ENCODE measurements around the gene DRAXIN. TPM values are rescaled to one million over a fixed set of nuclear protein-coding genes. Genes with fewer than 3 reads are reported as not detected.
A peak's percentile ranks its signal among the peaks of the same experiment; 100 is the strongest.

DRAXIN gene
- total RNA-seq, 2 donors from 2014 or later = not detected

GRCh38 chr1:11719313-11720032 lies 28.0 kb downstream of the DRAXIN start:
- peaks cover 12% of the 10 kb centered on the region for H3K4me1 ChIP-seq
- WGBS, 2 donors = 5 to 26% methylated on average over 13 to 44 of the region's 44 CpGs
- TF ChIP-seq CTCF (IDR thresholded peaks at IDR 0.05) = peak; percentile 88 to 96 (median 95)
- TF ChIP-seq POLR2A (IDR thresholded peaks at IDR 0.05) = peak in 2 of 3 donors; percentile 6 to 28
- ATAC-seq (peak; percentile 86), DNase-seq (peak; percentile 82 to 87 (median 85))
- intact Hi-C loops (cut with DNase I) = loop anchor here (5.0 kb wide), 1 partner anchor 72 kb away; no protein-coding TSS in a partner anchor
- no peaks in the 10 kb centered on the region for H3K36me3 ChIP-seq (replicated peaks in 1 of 2; ENCODE audit: insufficient read depth in 1 of 2, low read depth in 2 of 2)
- H3K4me3 ChIP-seq = no peak overlapping the region
- H3K9me3 ChIP-seq = no peaks in the 10 kb centered on the region
- H3K27ac ChIP-seq = peak overlapping the region in 3 of 4 donors; percentile 11 to 71 (median 63)
- H3K27me3 ChIP-seq = no peaks in the 10 kb centered on the region

GRCh38 chr1:11720033-11720376 lies 28.5 kb downstream of the DRAXIN start:
- H3K36me3 ChIP-seq (replicated peaks in 1 of 2; ENCODE audit: insufficient read depth in 1 of 2, low read depth in 2 of 2) = no peaks in the 10 kb centered on the region
- TF ChIP-seq CTCF (IDR thresholded peaks at IDR 0.05) = peak in 1 of 7 experiments; percentile 16
- TF ChIP-seq POLR2A (IDR thresholded peaks at IDR 0.05) = no peak
- DNase-seq (no peak), ATAC-seq (no peak)
- H3K9me3 ChIP-seq = no peaks in the 10 kb centered on the region
- peaks cover 12% of the 10 kb centered on the region for H3K4me1 ChIP-seq
- peak overlapping the region in 1 of 4 donors; percentile 63 for H3K27ac ChIP-seq
- no peak overlapping the region for H3K4me3 ChIP-seq
- intact Hi-C loops (cut with DNase I) = no loop called here
- WGBS, 2 donors = 41 to 45% methylated on average over 5 to 12 of the region's 12 CpGs
- no peaks in the 10 kb centered on the region for H3K27me3 ChIP-seq

GRCh38 chr1:11720525-11720924 lies 29.0 kb downstream of the DRAXIN start:
- no peak for ATAC-seq
- Histone ChIP-seq H3K9me3 (no peaks in the 10 kb centered on the region), H3K36me3 (replicated peaks in 1 of 2; ENCODE audit: insufficient read depth in 1 of 2, low read depth in 2 of 2) (no peaks in the 10 kb centered on the region), H3K4me1 (peaks cover 12% of the 10 kb centered on the region), H3K27ac (no peak overlapping the region), H3K4me3 (no peak overlapping the region), H3K27me3 (no peaks in the 10 kb centered on the region)
- intact Hi-C loops (cut with DNase I) = no loop called here
- 48 to 64% methylated on average over 4 of the region's 4 CpGs for WGBS, 2 donors
- no peak for DNase-seq
- TF ChIP-seq CTCF (IDR thresholded peaks at IDR 0.05) = no peak

- TF ChIP-seq POLR2A (IDR thresholded peaks at IDR 0.05) (no peak), CTCF (IDR thresholded peaks at IDR 0.05) (no peak)
Measured at GRCh38 chr1:11721311-11721710, 29.8 kb downstream of the DRAXIN start.

GRCh38 chr1:11722538-11722937 lies 31.0 kb downstream of the DRAXIN start:
- Histone ChIP-seq H3K27me3 (no peaks in the 10 kb centered on the region), H3K4me3 (no peak overlapping the region), H3K4me1 (peaks cover 12% of the 10 kb centered on the region), H3K27ac (no peak overlapping the region), H3K9me3 (no peaks in the 10 kb centered on the region), H3K36me3 (replicated peaks in 1 of 2; ENCODE audit: insufficient read depth in 1 of 2, low read depth in 2 of 2) (no peaks in the 10 kb centered on the region)
- DNase-seq (no peak), ATAC-seq (no peak)
- intact Hi-C loops (cut with DNase I) = no loop called here
- WGBS, 2 donors = 28 to 47% methylated on average over 2 of the region's 2 CpGs
- no peak for TF ChIP-seq CTCF (IDR thresholded peaks at IDR 0.05)

More at GRCh38 chr1:11721311-11721710, 29.8 kb downstream of the DRAXIN start:
- ATAC-seq = no peak
- 35 to 46% methylated on average over 4 of the region's 4 CpGs for WGBS, 2 donors
- no peak for DNase-seq
- intact Hi-C loops (cut with DNase I) = no loop called here
- Histone ChIP-seq H3K27me3 (no peaks in the 10 kb centered on the region), H3K4me3 (no peak overlapping the region), H3K4me1 (peaks cover 12% of the 10 kb centered on the region), H3K36me3 (replicated peaks in 1 of 2; ENCODE audit: insufficient read depth in 1 of 2, low read depth in 2 of 2) (no peaks in the 10 kb centered on the region), H3K9me3 (no peaks in the 10 kb centered on the region), H3K27ac (no peak overlapping the region)

Measured in body of pancreas (tissue), 4 donors.